ENCODE results near the gene TFR2. TPM values are rescaled to one million over a fixed set of nuclear protein-coding genes. Genes with fewer than 3 reads are reported as not detected.
A peak's percentile ranks its signal among the peaks of the same experiment; 100 is the strongest.
"Not testable (repeated sequence)": the region's sequence is repeated elsewhere in the genome, so short reads cannot be mapped to it uniquely, and the experiment has no call there.

The TFR2 gene
- total RNA-seq, 1 donor from 2014 or later = 0.13 TPM

DNA sequence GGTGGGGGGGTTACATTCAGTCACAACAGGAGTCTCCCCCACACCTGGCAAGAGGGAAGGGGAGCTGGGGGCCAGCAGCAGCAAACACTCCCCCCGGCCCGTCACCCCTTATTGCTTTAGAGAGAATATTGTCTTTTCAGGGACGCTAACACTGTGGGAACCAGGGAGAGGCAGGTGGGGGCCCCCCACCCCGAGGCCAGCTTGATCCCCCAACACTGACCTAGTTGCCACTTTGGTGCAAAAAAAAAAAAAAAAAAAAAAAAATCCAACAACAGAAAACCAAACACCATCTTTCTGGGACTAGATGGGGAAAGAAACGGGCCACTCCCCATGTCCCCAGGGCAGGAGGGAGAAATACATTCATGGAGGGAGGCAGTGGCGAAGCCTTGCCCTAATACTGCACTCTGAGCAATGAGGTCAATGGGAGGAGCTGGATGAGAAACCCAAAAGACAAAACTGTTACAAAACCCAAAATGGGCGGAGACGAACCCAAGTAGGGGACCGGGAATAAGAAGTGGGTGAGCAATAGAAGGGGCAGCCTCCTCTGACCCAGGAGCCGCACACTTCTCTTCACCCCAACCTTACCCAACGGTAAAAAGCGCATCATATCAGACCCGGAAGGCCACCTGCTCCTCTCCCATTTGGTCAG is 38.7 kb upstream of the TFR2 start:
- DNase-seq (no peak), ATAC-seq (ENCODE audit: poor library complexity) (peak; percentile 40)
- intact Hi-C loops (cut with DNase I) = no loop called here

DNA sequence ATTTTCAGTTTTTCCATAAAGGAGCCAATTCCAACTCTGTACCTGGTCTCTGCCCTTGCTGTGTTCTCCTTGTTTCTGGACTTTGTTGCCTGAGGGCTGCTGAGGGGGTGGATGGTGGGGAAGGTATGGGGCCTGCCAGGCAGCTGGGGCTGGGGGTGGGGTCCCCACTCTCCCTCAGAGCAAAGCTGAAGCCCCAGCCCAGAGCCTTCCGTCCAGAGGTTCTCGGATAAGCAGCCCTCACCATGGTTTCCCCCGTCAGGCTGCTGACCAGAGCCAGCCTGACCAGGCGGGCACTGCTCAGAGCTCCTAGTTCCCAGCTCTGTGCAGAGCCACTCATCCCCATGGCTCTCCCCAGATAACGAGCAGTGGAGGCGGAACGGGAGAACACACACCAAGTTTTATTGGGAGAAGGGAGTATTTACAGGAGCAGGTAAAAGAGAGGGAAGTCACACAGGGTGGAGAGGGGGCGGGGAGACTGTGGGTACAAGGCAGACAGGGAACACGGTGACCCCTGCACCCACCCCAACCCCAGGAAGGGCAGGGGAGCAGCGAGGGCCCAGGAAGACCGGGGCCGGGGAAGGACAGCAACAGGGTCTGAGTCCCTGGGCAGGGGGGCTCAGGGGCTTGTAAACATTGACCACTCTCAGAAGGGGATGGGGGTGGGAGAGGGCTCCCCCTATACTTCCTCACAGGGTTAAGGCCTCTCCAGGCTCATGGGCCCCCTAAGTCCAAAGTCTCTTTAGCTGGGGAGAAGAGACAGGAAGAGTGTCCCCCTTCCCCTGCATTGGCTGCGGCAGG is 38.0 kb upstream of the TFR2 start:
- DNase-seq (no peak), ATAC-seq (ENCODE audit: poor library complexity) (no peak)
- intact Hi-C loops (cut with DNase I) = no loop called here

GRCh38 chr7:100678291-100678984 is 37.1 kb upstream of the TFR2 start:
- ATAC-seq (ENCODE audit: poor library complexity) (no peak), DNase-seq (no peak)
- intact Hi-C loops (cut with DNase I) = no loop called here

- intact Hi-C loops (cut with DNase I) = no loop called here
- ATAC-seq (ENCODE audit: poor library complexity) = no peak
- no peak for DNase-seq
Measured at GRCh38 chr7:100677308-100678267, 36.2 kb upstream of the TFR2 start.

DNA sequence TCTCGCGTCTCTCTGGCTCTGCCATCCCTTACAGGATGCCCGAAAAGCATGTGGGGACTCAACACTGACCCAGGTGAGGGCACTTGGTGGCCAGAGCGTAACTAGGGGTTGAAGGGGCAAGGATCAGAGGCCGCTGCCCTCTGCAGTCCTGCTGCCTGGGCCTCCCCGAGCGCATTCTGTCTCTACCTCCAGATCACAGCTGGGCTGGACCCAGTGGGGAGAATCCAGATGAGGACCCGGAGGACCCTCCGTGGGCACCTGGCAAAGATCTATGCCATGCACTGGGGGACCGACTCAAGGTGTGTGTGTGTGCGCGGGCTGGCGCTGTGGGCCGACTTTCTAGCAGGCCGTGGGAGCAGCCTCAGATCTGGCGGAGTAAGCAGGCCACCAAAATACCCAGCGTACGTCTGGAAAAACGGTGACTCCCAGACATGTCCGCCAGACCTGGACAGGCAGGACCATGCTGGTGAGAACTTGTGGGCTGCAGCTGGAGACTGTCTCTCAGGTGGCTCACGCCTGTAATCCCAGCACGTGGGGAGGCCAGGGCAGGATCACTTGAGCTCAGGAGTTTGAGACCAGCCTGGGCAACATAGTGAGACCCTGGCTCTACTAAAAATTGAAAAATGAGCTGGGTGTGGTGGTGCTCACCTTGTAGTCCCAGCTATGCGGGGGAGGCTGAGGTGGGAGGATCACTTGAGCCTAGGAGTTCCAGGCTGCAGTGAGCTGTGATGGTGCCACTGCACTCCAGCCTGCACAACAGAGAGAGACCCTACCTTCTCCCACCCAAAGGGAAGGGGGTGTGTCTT is 35.4 kb upstream of the TFR2 start:
- no peak for ATAC-seq (ENCODE audit: poor library complexity)
- intact Hi-C loops (cut with DNase I) = no loop called here

GRCh38 chr7:100675581-100676350 is 34.4 kb upstream of the TFR2 start:
- ATAC-seq (ENCODE audit: poor library complexity) (peak; percentile 39), DNase-seq (peak; percentile 93)
- intact Hi-C loops (cut with DNase I) = no loop called here

More for the DNA sequence above, 35.4 kb upstream of the TFR2 start:
- no peak for DNase-seq

- no peak for DNase-seq
- intact Hi-C loops (cut with DNase I) = no loop called here
- peak; percentile 0 for ATAC-seq (ENCODE audit: poor library complexity)
Measured at GRCh38 chr7:100675105-100675451, 33.7 kb upstream of the TFR2 start.

GRCh38 chr7:100674411-100675104 is 33.2 kb upstream of the TFR2 start:
- ATAC-seq (ENCODE audit: poor library complexity) = peak; percentile 0
- intact Hi-C loops (cut with DNase I) = no loop called here
- DNase-seq = no peak

- peak; percentile 73 for DNase-seq
- intact Hi-C loops (cut with DNase I) = no loop called here
- ATAC-seq (ENCODE audit: poor library complexity) = peak; percentile 1
Measured at GRCh38 chr7:100673942-100674410, 32.6 kb upstream of the TFR2 start.

DNA sequence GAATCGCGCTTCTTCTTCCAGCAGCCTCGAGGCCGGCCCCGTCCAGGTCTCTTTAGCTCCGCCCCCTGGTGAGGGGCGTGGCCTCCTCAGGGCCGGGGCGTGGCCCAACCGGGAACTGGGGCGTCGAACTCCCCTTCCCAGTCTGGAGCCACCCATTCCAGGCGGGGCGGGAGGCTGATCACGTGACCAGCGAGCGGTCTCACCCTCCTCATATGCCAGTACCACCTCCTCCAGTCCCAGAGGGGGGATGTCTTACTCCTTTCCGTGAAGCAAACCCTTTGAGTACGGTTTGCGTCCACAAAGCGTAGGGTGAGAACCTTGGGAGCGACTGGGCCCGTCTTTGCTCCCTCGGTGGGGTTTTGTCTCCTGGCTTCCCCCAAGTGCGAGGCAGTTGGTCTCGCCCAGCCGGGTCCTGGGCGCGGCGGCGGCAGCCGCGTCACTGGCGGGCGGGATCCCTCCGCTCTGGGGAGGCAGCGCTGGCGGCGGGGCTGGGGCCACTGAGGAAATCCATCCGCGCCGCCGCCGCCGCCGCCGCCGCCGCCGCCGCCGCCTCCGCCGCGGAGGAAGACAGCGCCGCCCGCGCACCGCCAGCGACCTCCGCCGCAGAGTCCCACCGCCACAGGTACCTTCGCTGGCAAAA is 32.1 kb upstream of the TFR2 start, which contains the start of gene GNB2:
Gene GNB2, plus strand, starts transcription at position 439 of the 640 bp plus-strand sequence. CDS start 2,526 bp downstream, outside the sequence.
- intact Hi-C loops (cut with DNase I) = no loop called here
- ATAC-seq (ENCODE audit: poor library complexity) (peak; percentile 91), DNase-seq (peak; percentile 100)

GRCh38 chr7:100671353-100672327 is 30.3 kb upstream of the TFR2 start:
- no peak for DNase-seq
- intact Hi-C loops (cut with DNase I) = no loop called here
- no peak for ATAC-seq (ENCODE audit: poor library complexity)

GRCh38 chr7:100670074-100670473 is 28.7 kb upstream of the TFR2 start:
- DNase-seq (no peak), ATAC-seq (ENCODE audit: poor library complexity) (no peak)
- intact Hi-C loops (cut with DNase I) = no loop called here

DNA sequence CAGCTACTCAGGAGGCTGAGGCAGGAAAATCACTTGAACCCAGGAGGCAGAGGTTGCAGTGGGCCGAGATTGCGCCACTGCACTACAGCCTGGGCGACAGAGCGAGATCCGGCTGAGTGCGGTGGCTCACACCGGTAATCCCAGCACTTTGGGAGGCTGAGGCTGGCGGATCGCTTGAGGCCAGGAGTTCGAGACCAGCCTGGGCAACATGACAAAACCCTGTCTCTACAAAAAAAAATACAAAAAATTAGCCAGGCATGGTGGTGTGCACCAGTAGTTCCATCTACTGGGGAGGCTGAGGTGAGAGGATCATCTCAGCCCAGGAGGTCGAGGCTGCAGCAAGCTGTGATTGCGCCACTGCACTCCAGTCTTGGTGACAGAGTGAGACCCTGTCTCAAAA is 27.8 kb upstream of the TFR2 start:
- not testable (repeated sequence) for ATAC-seq (ENCODE audit: poor library complexity); DNase-seq
- intact Hi-C loops (cut with DNase I) = loop anchor here (5.0 kb wide), 1 partner anchor 42 kb away; no protein-coding TSS in a partner anchor

GRCh38 chr7:100668069-100668449 is 26.7 kb upstream of the TFR2 start:
- ATAC-seq (ENCODE audit: poor library complexity) (no peak), DNase-seq (no peak)
- intact Hi-C loops (cut with DNase I) = loop anchor here (5.0 kb wide), 1 partner anchor 41 kb away; no protein-coding TSS in a partner anchor
